Endothelial cell of umbilical vein (primary cell): Measurements from ENCODE around the gene SLC20A1.

Source experiments
- FOS ChIP-seq: IDR thresholded peaks from 2 replicates; pipeline ENCODE4 v1.6.1; 2011; ENCODE audit warnings: mild to moderate bottlenecking, low read length, moderate library complexity, borderline replicate concordance; ENCODE audit not compliant: insufficient read depth
- POLR2A ChIP-seq: IDR thresholded peaks from 2 replicates; pipeline ENCODE4 v1.6.1; 2012; ENCODE audit warnings: low read depth, mild to moderate bottlenecking, control low read depth, low read length
- TF ChIP-seq, protein P1 (sequence below), 2 donors: IDR thresholded peaks; 1 replicate in 1 of 2; 2 replicates in 1 of 2; pipeline ENCODE4 v1.5.1; 2011; ENCODE audit warnings: low read length in 2 of 2, mild to moderate bottlenecking in 2 of 2, moderate library complexity in 2 of 2, control low read depth in 1 of 2, inconsistent platforms in 1 of 2, low read depth in 1 of 2; ENCODE audit not compliant: insufficient read depth in 1 of 2; ENCODE audit errors: extremely low read depth in 1 of 2
- TF ChIP-seq, protein P2 (sequence below): IDR thresholded peaks from 2 replicates; pipeline ENCODE4 v1.6.1; 2011; ENCODE audit not compliant: insufficient read depth, insufficient read length

DNA sequence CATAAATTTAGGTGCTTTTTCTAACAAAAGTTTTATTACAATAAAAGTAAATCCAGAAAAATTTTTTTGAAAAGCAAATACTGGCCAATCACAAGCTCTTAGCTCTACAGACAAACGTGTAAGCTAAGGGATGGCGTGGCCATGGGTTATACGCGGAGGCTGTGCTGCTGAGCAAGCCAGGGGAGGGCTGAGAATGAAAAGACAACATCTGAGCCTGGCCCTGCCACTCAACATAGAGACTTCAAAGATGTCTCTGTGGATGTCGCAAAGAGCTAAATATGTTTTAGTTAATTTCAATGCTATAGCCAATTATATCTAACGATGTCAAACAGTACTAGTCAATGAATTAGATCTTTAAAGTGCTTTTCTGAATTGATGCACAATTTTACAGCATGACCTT is 41.8 kb downstream of the SLC20A1 start:
- no peak for TF ChIP-seq POLR2A
- TF ChIP-seq, protein P1, sequence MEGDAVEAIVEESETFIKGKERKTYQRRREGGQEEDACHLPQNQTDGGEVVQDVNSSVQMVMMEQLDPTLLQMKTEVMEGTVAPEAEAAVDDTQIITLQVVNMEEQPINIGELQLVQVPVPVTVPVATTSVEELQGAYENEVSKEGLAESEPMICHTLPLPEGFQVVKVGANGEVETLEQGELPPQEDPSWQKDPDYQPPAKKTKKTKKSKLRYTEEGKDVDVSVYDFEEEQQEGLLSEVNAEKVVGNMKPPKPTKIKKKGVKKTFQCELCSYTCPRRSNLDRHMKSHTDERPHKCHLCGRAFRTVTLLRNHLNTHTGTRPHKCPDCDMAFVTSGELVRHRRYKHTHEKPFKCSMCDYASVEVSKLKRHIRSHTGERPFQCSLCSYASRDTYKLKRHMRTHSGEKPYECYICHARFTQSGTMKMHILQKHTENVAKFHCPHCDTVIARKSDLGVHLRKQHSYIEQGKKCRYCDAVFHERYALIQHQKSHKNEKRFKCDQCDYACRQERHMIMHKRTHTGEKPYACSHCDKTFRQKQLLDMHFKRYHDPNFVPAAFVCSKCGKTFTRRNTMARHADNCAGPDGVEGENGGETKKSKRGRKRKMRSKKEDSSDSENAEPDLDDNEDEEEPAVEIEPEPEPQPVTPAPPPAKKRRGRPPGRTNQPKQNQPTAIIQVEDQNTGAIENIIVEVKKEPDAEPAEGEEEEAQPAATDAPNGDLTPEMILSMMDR (IDR thresholded peaks at IDR 0.05; ENCODE audit: extremely low read depth in 1 of 2, insufficient read depth in 1 of 2, low read depth in 1 of 2, low read length in 2 of 2) = no peak
- no peak for TF ChIP-seq FOS
- TF ChIP-seq, protein P2, sequence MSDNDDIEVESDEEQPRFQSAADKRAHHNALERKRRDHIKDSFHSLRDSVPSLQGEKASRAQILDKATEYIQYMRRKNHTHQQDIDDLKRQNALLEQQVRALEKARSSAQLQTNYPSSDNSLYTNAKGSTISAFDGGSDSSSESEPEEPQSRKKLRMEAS = no peak
